GM19240 (cell line): ENCODE measurements around the gene CAMSAP2.
A peak's percentile ranks its signal among the peaks of the same experiment; 100 is the strongest.

ENCODE experiments used
- DNase-seq: peaks from one replicate; pipeline ENCODE4 v3.0.0; 2011; ENCODE audit warnings: low spot score; ENCODE audit not compliant: insufficient read length

The CAMSAP2 gene

DNA sequence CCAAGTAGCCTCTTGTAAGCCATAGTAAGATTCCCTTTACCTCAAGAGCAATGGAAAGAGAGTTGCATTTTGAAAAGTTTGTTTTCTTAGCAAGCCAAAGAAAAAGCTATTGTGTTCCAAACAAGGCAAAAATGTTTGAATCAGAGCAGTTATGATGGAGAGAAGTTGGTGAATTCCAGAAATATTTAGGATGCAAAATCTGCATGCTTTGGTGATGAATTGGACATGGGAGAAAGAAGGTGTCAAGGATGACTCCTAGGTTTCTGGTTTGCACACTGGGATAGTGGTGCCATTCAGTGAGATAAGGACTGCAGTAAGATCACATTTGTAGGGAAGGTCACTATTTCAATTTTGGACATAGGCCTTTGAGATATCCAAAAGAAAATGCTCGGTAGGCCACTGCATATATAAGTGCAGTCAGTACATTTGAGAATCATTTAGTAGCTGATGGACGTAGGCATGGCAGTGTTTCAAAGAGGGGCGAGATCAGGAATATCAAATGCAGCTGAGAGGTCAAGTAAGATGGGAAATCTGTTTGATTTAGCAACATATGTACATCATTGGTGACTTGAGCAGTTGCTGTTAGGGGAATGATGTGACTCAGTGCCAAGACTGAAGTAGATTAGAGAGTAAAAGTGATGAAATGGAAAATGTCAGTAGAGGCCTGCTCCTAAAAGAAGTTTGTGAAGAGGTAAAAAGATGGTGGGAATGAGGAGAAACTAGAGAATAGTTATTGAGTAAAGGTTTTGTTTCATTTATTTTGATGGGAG lies 100.2 kb downstream of the CAMSAP2 start:
- no peak for DNase-seq

GRCh38 chr1:200845360-200845759 lies 106.7 kb downstream of the CAMSAP2 start:
- no peak for DNase-seq

- no peak for DNase-seq
These were observed 107.7 kb downstream of the CAMSAP2 start for GRCh38 chr1:200846398-200846797.

- no peak for DNase-seq
These were observed 110.7 kb downstream of the CAMSAP2 start for GRCh38 chr1:200849430-200849829.

DNA sequence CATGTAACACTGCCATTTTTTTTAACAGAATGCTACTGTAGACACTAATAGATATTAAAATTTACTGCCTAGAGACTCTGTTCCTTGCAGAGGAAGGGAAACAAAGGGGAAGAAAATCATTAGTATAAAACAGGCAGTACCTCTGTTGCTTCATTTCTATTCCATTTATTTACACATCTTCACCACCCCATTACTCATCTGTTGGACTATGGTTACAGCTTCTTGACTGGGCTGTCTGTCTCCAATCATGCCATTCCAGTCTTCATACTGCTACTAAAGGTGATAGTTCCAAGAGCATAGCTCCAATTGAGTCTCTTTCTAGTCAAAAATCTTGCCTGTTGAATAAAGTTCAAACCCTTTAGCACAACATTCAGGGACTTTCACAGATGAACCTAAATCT lies 111.9 kb downstream of the CAMSAP2 start:
- no peak for DNase-seq

DNA sequence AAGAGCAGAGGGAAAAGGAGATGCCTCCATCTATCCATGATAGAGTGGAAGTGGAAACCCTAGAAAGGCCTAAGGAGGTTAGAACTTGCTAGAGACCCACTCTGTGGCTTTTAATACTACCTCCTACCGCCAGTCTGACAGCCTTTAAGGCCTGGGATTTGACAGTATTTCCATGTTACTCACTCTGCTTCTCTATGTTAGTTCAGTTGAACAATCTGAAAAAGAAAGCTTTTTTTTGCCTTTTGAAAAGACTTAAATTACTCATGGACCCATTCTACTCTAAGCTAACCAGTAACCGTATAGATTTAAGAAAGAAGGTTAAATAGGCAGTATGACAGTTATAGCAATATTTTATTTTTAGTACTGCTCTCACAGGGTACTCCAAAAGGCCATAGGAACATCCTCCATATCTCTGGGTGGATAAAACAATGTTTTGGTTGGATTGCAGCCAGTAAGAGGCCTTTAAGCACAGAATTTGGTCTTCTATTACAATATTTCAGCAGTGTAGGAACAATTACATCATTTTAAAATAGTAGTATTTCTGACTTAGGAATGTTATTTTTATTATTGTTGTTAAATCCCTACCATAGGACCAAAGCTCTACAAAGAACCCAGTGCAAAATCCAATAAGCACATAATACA lies 118.1 kb downstream of the CAMSAP2 start:
- no peak for DNase-seq

DNA sequence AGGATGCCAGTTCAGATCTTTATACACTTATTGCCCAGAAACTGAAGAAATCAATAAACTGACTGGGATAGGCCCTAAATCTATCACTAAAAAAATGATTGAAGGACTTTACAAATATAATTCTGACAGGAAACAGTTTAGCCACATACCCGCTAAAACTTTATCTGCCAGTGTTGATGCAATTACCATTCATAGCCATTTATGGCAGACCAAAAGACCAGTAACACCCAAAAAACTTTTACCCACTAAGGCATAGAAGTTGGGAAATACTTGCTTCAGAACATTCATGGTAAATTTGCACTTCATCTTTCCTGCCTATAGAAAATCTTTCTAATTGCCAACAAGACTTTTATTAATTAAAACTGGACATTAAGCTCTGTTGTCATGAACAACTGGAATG lies 119.1 kb downstream of the CAMSAP2 start:
- DNase-seq, result no peak

GRCh38 chr1:200861937-200862647 lies 123.4 kb downstream of the CAMSAP2 start:
- no peak for DNase-seq

DNA sequence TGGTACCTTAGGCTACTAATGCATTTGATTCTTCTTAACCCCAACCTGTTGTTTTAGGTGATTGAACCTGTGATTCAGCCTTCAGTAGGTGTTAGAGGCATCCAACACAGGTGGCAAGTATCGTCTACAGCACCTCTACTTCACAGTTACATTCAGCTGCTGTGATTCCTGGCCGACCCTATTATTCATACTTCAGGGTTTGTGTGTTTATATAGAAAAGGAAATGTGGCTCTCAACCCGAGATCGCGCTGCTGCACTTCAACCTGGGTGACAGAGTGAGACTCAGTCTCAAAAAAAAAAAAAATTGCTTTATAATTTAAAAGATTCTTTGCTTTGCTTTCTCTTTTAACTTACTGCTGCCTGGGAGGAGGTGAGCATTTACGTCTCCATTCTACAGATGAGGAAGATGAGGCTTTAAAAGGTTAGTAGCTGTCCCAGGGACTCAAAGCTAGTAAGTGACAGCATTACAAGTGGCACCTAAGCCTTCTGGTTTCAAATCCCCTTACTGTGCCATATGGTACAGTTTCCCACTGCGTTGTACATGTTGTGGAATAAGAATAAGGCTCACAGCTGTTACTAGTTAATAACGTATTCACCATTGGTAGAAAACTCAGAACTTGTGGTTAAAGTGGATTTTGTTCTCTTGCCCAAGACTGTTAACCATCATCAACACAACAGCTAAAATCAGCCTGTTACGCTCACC lies 124.2 kb downstream of the CAMSAP2 start:
- no peak for DNase-seq

DNA sequence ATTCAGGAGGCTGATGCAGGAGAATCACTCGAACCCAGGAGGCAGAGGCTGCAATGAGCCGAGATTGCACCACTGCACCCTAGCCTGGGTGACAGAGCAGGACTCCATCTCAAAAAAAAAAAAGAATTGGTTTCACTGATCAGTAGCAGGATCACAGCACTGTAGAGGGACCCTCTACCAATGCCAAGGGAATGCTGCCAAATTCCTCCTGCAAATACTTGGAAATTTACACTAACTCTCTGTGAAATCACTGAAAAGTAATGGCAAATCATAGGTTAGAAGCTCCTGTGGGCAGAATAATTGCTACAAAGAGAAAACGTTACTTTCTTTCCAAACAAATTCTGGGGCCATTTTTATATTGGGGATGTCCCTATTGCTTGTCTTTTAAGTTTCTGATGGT lies 127.4 kb downstream of the CAMSAP2 start:
- no peak for DNase-seq

GRCh38 chr1:200866521-200866920 lies 127.8 kb downstream of the CAMSAP2 start:
- peak; percentile 67 for DNase-seq

DNA sequence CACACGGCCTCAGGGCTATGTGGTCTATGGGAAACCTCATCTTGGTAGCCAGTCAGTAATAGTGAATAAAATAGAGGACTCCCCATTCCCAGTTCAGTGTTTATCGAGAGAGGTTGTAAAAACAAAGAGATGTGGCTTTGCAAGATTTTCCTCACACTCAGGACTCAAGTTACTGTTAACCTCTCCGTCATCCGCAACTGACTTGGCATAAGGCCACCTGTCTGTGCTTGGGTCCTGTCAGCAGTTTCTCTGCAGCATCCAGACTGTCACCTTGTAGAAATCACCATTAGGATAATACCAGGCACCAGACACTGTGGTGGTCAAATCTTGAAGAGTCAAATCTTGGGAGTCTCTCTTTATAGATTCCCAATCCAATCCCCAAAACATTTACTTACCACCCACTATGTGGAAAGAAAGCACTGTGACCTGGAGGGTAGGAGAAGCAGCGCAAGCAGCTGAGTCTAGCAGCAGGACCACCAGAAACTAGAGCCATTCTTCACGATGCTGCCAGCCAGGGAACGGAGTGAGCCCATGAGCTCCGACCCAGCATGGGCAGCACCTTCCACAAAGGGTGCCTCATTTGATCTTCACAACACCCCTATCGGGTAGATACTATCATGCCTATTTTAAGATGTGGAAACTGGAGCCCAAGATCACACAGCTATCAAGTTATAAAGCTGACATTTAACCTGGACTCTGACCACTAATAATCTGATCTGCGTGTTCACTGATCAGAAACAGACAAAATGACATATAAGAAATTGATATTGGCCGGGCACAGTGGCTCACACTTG lies 128.5 kb downstream of the CAMSAP2 start:
- no peak for DNase-seq

- no peak for DNase-seq
These were observed 130.7 kb downstream of the CAMSAP2 start for GRCh38 chr1:200869376-200869752.

- peak; percentile 62 for DNase-seq
These were observed 131.2 kb downstream of the CAMSAP2 start for GRCh38 chr1:200869753-200870391.

- DNase-seq, result no peak
These were observed 133.9 kb downstream of the CAMSAP2 start, which contains the start of gene GPR25 for GRCh38 chr1:200872446-200873115. Gene GPR25, plus strand, starts transcription at chr1:200872981. Its CDS starts 57 bp downstream, at chr1:200873038.

- DNase-seq, result no peak
These were observed 134.5 kb downstream of the CAMSAP2 start for GRCh38 chr1:200873116-200873670.

- no peak for DNase-seq
These were observed 135.1 kb downstream of the CAMSAP2 start for GRCh38 chr1:200873671-200874397.

DNA sequence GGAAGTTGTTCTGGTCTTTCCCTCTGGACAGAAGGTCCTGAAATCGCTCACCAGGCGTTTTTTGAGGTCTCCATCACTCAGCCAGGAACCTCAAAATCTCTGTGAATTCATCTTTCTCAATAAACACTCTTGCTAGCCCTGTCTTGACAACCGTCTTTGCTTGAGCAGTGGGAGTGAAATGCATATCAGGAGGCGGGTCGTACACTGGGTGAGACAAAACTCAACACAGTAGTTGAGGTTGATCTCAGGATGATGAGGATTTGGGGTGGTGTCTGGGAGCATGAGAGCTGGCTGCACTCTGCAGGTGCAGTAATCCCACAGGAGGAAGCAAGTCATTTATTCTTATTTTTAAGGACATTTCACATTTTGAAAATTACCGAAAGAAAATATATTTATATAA lies 136.0 kb downstream of the CAMSAP2 start:
- DNase-seq, result no peak

DNA sequence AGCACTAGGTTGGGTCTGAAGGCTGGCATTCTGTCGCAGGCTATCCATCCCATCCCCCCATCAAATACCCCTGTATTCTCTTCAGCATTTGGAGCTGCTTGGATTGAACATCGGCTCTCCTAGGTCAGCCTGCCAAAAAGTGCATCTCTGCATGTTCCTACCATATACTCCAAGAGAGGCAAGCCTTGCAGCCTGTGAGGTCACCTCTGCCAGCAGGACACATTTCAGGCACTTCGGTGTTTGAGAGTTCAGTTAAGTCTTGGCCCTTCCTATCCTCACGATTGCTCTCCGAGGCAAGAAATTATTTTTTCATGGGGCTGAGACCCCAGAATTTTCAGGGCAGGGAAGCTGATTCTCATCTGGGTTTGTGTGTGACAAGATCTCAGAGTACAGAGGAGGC lies 136.7 kb downstream of the CAMSAP2 start:
- no peak for DNase-seq
